Activated CD4-positive, alpha-beta T cell treated with anti-CD3 and anti-CD28 coated beads for 36 hours (primary cell): ENCODE data around the gene ECE1. TPM values are rescaled to one million over a fixed set of nuclear protein-coding genes. Genes with fewer than 3 reads are reported as not detected.

Experiments
- ATAC-seq: fragments of 200-7000 bp; cut with Tn5 transposase; one replicate; pipeline ENCODE4 v1.10.0; 2021; ENCODE audit warnings: mild to moderate bottlenecking, moderate library complexity
- CTCF ChIA-PET: fragments of 350-600 bp; sonication (Branson Sonifier 250); formaldehyde crosslinking; loops from one replicate; lab custom pipeline; 2021; ENCODE audit warnings: antibody characterized with exemption; lab: Charles Lee
- POLR2A ChIA-PET: fragments of 350-600 bp; sonication (Branson Sonifier 250); formaldehyde crosslinking; loops from one replicate; lab custom pipeline; 2021; ENCODE audit warnings: antibody characterized with exemption, inconsistent platforms; lab: Charles Lee
- DNase-seq: peaks from one replicate; pipeline ENCODE4 v3.0.0-alpha.2; 2020
- H3K27ac Mint-ChIP-seq: one replicate; pipeline ENCODE4 v1.8.0; 2021; ENCODE audit warnings: mixed read lengths
- H3K27me3 Mint-ChIP-seq: one replicate; pipeline ENCODE4 v1.8.0; 2021; ENCODE audit warnings: mixed read lengths
- H3K36me3 Mint-ChIP-seq: one replicate; pipeline ENCODE4 v1.8.0; 2021; ENCODE audit warnings: low read depth, mixed read lengths
- H3K4me1 Mint-ChIP-seq: one replicate; pipeline ENCODE4 v1.8.0; 2021; ENCODE audit warnings: mixed read lengths
- H3K4me3 Mint-ChIP-seq: one replicate; pipeline ENCODE4 v1.8.0; 2021; ENCODE audit warnings: mild to moderate bottlenecking, moderate library complexity, mixed read lengths
- H3K9me3 Mint-ChIP-seq: one replicate; pipeline ENCODE4 v1.8.0; 2021; ENCODE audit warnings: low read depth, mixed read lengths
- intact Hi-C, 2 experiments: fragments of 100-400 bp; cut with DNase I in 1 of 2; cut with micrococcal nuclease in 1 of 2; formaldehyde crosslinking; loops; one replicate each; pipeline versions ENCODE4 v1.14.2 to v1.15.1; 2022 to 2024; cut with DNase I, micrococcal nuclease
- total RNA-seq, 2 experiments: library from RNA; stranded (reverse); gene quantifications; one replicate each; pipeline ENCODE4 v1.2.3, GENCODE V29; 2021

ECE1 gene
- total RNA-seq, 2 experiments from 2014 or later, result 130 to 162 TPM

DNA sequence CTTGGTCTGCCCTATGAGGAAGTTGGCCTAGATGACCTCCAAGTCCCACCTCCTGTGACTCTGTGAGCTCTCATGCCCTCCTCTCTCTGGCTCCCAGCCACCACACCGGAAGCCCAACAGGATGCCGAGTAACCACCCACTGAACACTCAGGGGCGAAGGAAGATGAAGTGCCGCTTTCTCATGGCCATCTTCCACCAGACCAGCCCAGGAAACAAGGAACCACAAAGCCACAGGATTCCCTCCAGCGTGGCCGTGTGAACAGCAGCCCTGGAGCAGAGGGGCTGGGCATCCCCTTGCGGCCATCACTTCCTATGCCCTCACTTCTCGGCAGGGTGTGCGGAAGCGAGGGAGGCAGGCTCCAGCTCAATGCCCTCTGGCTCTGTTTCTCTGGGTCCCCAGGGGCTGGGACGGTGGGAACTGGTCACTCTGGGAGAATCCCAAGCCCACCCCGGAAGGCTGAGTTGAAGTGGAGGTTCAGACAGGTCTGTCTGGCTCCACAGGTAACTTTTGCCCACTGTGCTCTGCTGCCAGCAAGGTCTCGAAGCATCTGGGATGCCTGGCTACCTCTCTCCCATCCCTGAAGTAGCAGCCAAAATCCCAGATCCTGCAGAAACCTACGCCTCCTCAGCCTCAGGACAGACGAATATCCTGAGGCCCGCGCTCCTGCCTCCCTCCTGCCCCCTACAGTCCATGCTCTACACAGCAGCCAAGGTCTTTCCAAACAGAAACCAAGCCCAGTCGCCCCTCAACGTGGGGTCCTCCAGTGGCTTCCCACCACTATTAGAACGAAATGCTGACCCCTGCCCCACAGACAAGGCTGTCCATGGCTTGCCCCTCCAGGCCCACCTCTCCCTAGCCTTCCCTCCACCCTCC, 44.2 kb upstream of the ECE1 start:
- Mint-ChIP-seq H3K27me3 (no peaks in the 10 kb centered on the region), H3K4me3 (peak overlapping the region; percentile 80), H3K9me3 (no peaks in the 10 kb centered on the region), H3K27ac (peak overlapping the region; percentile 97), H3K36me3 (peaks cover 26% of the 10 kb centered on the region), H3K4me1 (peaks cover 97% of the 10 kb centered on the region)
- DNase-seq (peak; percentile 87), ATAC-seq (peak; percentile 84)
- POLR2A ChIA-PET, result interaction anchor here (0.7 to 3.2 kb wide), 8 partner anchors 9 to 54 kb away, joined by 3 to 18 read pairs (median 4); no protein-coding TSS in a partner anchor
- intact Hi-C loops, result loop anchor here (1.0 kb wide), 5 partner anchors 10 to 79 kb away; no protein-coding TSS in a partner anchor
- CTCF ChIA-PET, result interaction anchor here (0.6 to 5.5 kb wide), 13 partner anchors 9 to 116 kb away, joined by 3 to 59 read pairs (median 4); partner anchors contain the start of gene ECE1

DNA sequence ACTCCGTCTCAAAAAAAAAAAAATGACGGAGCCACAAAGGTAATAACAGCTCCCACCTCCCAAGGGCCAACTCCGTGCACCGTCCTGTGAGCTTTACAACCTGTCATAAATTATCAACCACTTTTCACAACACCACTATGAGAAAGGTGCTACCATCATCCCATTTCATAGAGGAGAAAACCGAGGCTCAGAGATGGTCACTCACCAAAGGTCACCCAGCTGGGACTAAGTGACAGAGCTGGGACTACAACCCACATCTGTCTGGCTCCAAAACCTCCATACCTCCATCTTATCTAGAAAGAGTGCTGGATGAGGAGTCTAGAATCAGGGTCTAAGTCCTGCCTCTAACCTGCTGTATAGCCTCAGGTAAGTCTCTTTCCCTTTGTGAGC, 43.6 kb upstream of the ECE1 start:
- ATAC-seq (no peak), DNase-seq (no peak)
- intact Hi-C loops, result loop anchor here (1.0 kb wide), 5 partner anchors 10 to 79 kb away; no protein-coding TSS in a partner anchor
- Mint-ChIP-seq H3K36me3 (peaks cover 28% of the 10 kb centered on the region), H3K27ac (peak overlapping the region; percentile 97), H3K4me1 (peaks cover 97% of the 10 kb centered on the region), H3K4me3 (peak overlapping the region; percentile 80), H3K9me3 (no peaks in the 10 kb centered on the region), H3K27me3 (no peaks in the 10 kb centered on the region)
- CTCF ChIA-PET, result interaction anchor here (0.6 to 5.5 kb wide), 11 partner anchors 9 to 116 kb away, joined by 3 to 59 read pairs (median 4); partner anchors contain the start of gene ECE1
- POLR2A ChIA-PET, result interaction anchor here (0.7 to 3.2 kb wide), 8 partner anchors 9 to 53 kb away, joined by 3 to 18 read pairs (median 4); no protein-coding TSS in a partner anchor

DNA sequence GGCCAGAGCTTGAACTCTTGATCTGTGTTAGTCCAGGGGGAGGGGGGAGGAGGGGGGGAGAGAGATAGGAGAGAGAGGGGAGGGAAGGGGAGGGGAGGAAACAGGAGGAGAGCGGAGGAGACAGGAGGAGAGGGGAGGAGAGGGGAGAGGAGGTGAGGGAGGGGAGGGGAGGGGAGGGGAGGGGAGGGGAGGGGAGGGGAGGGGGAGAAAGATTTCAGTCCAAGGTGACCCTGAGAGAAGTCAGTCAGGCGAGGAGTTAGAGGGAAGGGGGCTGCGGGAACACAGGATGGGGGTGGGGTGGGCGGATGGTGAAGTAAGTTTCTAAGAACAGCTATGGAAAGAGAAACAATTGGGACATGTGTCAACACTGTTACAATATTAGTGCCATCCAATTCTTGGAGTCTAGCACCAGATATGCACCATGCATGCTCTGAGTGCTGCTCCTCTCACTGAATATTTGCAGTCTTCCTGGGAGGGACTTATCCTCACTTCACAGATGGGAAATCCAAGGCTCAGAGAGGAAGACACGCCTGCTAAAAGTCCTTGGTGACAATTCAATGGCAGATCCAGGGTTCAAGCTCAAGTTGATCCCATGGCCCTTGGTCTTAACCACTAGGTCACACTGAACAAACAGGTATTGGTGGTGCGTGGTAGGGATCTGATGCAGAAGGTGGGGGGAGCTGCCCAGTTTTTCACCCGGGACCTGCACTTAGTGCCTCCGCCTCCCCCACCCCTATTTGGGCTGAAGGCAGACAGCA, 42.5 kb upstream of the ECE1 start:
- H3K4me1 Mint-ChIP-seq, result peaks cover 95% of the 10 kb centered on the region
- DNase-seq (peak; percentile 52), ATAC-seq (no peak)
- peaks cover 37% of the 10 kb centered on the region for H3K36me3 Mint-ChIP-seq
- peak overlapping the region; percentile 85 for H3K27ac Mint-ChIP-seq
- H3K4me3 Mint-ChIP-seq, result peak overlapping the region; percentile 11
- ChIA-PET POLR2A (interaction anchor here (0.7 to 1.3 kb wide), 2 partner anchors 13 to 38 kb away, joined by 3 read pairs; no protein-coding TSS in a partner anchor), CTCF (interaction anchor here (0.6 to 2.8 kb wide), 6 partner anchors 13 to 114 kb away, joined by 3 to 30 read pairs (median 5); partner anchors contain the start of gene ECE1)
- intact Hi-C loops, result no loop called here
- no peaks in the 10 kb centered on the region for H3K27me3 Mint-ChIP-seq
- no peaks in the 10 kb centered on the region for H3K9me3 Mint-ChIP-seq

DNA sequence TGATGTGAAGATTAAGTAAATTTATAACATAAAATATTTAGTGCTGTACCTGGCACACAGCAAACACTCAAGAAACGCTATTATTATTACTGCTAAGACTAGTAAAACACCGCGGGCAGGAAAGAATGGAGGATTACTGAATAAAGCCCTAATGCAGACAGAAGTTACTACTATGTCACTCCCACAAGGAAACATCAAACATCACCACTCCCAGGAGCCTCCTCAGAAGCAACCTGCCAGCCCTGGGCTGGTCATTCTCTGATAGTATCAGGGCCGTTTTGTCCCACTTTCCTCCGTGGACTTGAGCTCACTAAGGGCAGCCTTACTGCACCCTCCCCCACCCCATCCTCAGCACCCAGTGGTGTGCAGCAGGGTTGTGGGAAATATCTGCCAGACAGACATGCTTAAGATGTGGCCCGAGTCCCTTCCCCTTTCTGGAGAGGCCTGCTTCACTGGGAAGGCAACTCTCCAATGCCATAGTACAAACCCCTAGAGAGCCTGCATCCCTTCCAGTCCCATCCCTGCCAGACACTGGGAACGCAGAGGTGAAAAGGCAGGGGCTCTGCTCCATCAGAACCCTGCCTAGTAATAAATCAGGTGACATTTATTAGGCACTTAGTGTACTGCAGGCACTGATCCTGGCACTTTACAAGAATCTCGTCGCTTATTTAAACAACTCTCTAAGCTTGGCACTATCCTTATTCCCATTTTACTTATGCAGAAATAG, 41.7 kb upstream of the ECE1 start:
- intact Hi-C loops, result no loop called here
- ATAC-seq (no peak), DNase-seq (no peak)
- ChIA-PET POLR2A (interaction anchor here (0.7 to 1.3 kb wide), 2 partner anchors 14 to 38 kb away, joined by 3 read pairs; no protein-coding TSS in a partner anchor), CTCF (interaction anchor here (0.8 to 2.8 kb wide), 3 partner anchors 39 to 113 kb away, joined by 3 to 30 read pairs (median 8); partner anchors contain the start of gene ECE1)
- peaks cover 37% of the 10 kb centered on the region for H3K36me3 Mint-ChIP-seq
- peaks cover 95% of the 10 kb centered on the region for H3K4me1 Mint-ChIP-seq
- H3K9me3 Mint-ChIP-seq, result no peaks in the 10 kb centered on the region
- H3K4me3 Mint-ChIP-seq, result no peak overlapping the region
- H3K27ac Mint-ChIP-seq, result peak overlapping the region; percentile 78
- no peaks in the 10 kb centered on the region for H3K27me3 Mint-ChIP-seq

DNA sequence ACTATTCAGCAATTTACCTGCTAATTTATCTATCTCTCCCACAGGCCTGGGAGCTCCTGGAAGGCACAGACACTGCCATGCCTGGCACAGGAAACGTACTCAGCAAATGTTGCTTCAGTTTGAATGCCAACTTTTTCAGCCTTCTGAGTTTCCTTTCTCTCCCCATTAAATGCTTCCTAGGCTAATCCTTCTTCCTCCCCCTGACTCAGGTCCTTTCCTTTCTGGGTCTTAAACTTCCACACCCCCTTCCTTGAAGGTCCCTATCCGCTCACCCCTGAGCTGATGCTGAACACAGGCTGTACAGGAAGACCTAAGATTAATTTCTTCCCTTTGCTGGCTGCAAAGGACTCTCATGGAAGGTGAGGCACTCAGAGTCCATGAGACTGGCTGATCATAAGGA, 40.3 kb upstream of the ECE1 start:
- Mint-ChIP-seq H3K4me1 (peaks cover 95% of the 10 kb centered on the region), H3K4me3 (no peak overlapping the region), H3K27ac (peak overlapping the region; percentile 92), H3K27me3 (no peaks in the 10 kb centered on the region), H3K9me3 (no peaks in the 10 kb centered on the region), H3K36me3 (peaks cover 37% of the 10 kb centered on the region)
- intact Hi-C loops, result no loop called here
- DNase-seq (no peak), ATAC-seq (no peak)
- CTCF ChIA-PET, result interaction anchor here (0.5 to 2.4 kb wide), 5 partner anchors 9 to 60 kb away, joined by 3 to 8 read pairs (median 3); no protein-coding TSS in a partner anchor
- POLR2A ChIA-PET, result no interaction called here

DNA sequence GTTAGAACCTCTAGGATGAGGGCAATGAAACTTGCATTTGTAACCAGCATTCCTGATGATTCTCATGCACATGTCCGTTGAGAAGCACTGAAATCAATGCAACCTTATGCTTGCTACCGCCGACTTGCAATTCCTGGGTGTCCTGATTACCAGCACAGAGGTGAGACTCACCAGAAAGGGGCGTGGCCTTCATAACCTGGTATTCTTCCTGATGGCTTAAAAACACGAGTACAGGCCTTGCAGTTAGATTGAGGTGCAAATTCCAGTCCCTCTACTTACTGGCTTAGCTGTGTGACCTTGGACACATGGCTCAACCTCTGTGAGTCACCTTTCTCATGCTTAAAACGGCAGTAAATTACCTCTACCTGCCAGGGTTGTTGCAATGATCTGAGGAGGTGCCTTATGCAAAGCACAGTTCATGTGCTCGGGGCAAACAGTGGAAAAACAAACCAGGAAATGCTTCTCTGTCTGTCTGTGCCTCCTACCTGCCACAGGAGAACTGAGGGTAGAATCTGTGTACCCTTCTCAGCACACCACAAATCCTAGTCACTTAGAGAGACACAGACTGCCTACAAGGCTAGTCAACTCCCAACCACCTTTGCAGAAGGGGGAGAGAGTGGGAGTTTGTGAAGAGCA, 39.1 kb upstream of the ECE1 start:
- DNase-seq (no peak), ATAC-seq (no peak)
- ChIA-PET POLR2A (no interaction called here), CTCF (interaction anchor here (0.7 to 2.4 kb wide), 2 partner anchors 14 to 158 kb away, joined by 4 to 5 read pairs; no protein-coding TSS in a partner anchor)
- Mint-ChIP-seq H3K27me3 (no peaks in the 10 kb centered on the region), H3K27ac (peak overlapping the region; percentile 61), H3K4me1 (peaks cover 95% of the 10 kb centered on the region), H3K4me3 (no peak overlapping the region), H3K9me3 (no peaks in the 10 kb centered on the region), H3K36me3 (peaks cover 37% of the 10 kb centered on the region)
- intact Hi-C loops, result no loop called here

DNA sequence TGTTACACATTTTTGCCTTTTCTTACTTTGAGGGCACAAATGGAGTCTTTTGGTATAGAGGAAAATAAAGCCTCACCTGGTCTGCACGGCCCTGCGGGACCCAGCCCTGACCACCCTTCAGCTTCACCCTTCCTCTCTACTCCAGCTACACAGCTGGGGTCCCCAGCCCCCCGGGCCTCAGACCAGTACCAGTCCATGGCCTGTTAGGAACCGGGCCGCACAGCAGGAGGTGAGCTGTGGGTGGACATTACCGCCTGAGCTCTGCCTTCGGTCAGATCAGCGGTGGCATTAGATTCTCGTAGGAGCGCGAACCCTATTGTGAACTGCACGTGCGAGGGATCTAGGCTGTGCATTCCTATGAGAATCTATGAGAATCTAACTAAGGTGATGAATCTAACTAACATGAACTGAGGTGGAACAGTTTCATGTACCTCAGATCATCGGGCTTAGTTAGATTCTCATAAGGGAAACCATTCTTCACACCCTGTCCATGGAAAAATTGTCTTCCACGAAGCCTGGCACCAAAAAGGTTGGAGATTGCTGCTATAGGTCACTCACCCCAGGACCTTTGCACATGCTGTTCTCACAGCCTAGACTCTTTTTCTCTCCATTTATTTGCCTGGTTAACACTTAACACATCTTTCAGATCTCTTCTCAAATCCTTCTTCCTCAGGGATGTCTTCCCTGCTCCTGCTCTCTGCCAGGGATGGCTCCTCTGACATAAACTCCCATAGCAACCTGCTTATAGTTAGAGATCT, 37.5 kb upstream of the ECE1 start:
- no peaks in the 10 kb centered on the region for H3K27me3 Mint-ChIP-seq
- no peak for DNase-seq
- ChIA-PET POLR2A (interaction anchor here (4.4 kb wide), 1 partner anchor 34 kb away, joined by 62 read pairs; no protein-coding TSS in a partner anchor), CTCF (interaction anchor here (0.7 to 5.5 kb wide), 5 partner anchors 8 to 96 kb away, joined by 3 to 59 read pairs (median 5); no protein-coding TSS in a partner anchor)
- intact Hi-C loops, result no loop called here
- peak overlapping the region; percentile 84 for H3K27ac Mint-ChIP-seq
- peaks cover 38% of the 10 kb centered on the region for H3K36me3 Mint-ChIP-seq
- no peaks in the 10 kb centered on the region for H3K9me3 Mint-ChIP-seq
- H3K4me1 Mint-ChIP-seq, result peaks cover 95% of the 10 kb centered on the region
- ATAC-seq, result no peak
- no peak overlapping the region for H3K4me3 Mint-ChIP-seq

DNA sequence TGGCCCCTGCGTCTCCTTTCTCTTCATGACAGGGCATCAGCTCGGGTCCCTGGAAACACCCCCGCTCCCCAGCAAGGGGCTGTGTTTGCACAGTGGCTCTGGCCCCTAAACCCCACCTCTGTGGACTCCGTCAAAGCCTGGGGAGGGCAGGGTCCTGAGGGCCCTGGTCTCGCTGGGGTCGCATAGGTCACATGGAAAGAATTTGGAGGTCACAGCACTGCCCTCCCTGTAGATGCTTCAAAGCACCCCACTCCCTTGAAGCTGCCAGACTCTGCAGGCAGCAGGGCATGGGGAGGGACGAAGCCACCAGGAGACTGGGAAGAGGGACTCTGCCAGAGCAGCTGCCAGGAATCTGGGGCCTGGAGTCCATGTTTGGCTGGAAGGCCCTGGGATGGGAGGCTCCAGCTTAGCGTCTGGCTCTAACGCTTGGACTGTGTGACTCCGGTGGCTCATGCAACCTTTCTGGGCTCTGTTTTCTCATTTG, 36.6 kb upstream of the ECE1 start:
- H3K27me3 Mint-ChIP-seq, result no peaks in the 10 kb centered on the region
- no peak for ATAC-seq
- H3K36me3 Mint-ChIP-seq, result peaks cover 43% of the 10 kb centered on the region
- H3K4me3 Mint-ChIP-seq, result peak overlapping the region; percentile 57
- peaks cover 94% of the 10 kb centered on the region for H3K4me1 Mint-ChIP-seq
- CTCF ChIA-PET, result interaction anchor here (0.9 to 5.5 kb wide), 6 partner anchors 9 to 95 kb away, joined by 3 to 59 read pairs (median 4); no protein-coding TSS in a partner anchor
- no peaks in the 10 kb centered on the region for H3K9me3 Mint-ChIP-seq
- POLR2A ChIA-PET, result interaction anchor here (4.4 kb wide), 1 partner anchor 33 kb away, joined by 62 read pairs; no protein-coding TSS in a partner anchor
- intact Hi-C loops, result no loop called here
- H3K27ac Mint-ChIP-seq, result peak overlapping the region; percentile 84
- DNase-seq, result no peak

DNA sequence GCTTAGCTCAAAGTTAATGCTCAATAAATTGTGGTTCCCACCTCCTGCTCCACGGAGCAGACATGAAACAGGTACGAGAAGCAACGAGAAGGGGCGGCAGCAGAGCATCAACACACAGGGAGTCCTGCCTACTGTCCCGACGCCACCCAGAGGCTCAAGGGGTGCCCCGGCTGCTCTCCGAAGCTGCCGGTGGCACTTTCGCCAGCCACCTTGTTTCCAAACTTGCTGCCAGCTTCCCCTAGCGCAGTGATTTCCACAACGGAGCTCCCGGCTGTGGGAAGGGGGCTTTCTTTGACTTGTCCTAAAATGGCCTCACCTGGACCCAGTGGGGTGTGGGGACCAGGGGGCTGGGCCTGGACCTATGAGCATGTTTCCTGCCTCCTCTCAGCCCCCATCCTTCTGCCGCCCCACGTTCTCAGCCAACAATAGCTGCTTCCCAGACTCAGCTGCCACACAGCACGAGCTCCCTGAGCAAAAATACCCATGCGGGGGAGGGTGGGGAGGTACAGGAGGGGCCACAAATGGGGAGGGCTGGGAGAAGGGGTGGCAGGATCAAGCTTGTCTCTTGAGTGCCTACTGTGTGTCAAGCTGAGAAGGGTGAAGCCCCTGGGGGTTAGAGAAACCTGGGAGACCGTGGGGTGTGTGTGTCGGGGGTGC, 35.6 kb upstream of the ECE1 start:
- H3K9me3 Mint-ChIP-seq, result no peaks in the 10 kb centered on the region
- no peak for ATAC-seq
- H3K27ac Mint-ChIP-seq, result peak overlapping the region; percentile 84
- peak overlapping the region; percentile 57 for H3K4me3 Mint-ChIP-seq
- H3K36me3 Mint-ChIP-seq, result peaks cover 36% of the 10 kb centered on the region
- no peaks in the 10 kb centered on the region for H3K27me3 Mint-ChIP-seq
- ChIA-PET POLR2A (interaction anchor here (0.6 to 4.4 kb wide), 5 partner anchors 9 to 32 kb away, joined by 3 to 62 read pairs (median 7); no protein-coding TSS in a partner anchor), CTCF (interaction anchor here (0.6 to 5.5 kb wide), 14 partner anchors 10 to 693 kb away, joined by 3 to 59 read pairs (median 4); no protein-coding TSS in a partner anchor)
- H3K4me1 Mint-ChIP-seq, result peaks cover 86% of the 10 kb centered on the region
- DNase-seq, result peak; percentile 28
- intact Hi-C loops, result loop anchor here in 1 of 2 experiments (1.0 kb wide), 1 partner anchor 30 kb away; no protein-coding TSS in a partner anchor
